CD1c-positive myeloid dendritic cell (primary cell): ENCODE data around the gene P4HA1.
"Not testable (repeated sequence)": the region's sequence is repeated elsewhere in the genome, so short reads cannot be mapped to it uniquely, and the experiment has no call there.

Experiments used
- DNase-seq: peaks from one replicate; pipeline ENCODE4 v3.0.0-alpha.2; 2016; ENCODE audit errors: extremely low spot score

The P4HA1 gene

GRCh38 chr10:73096449-73097304 lies at the start of gene P4HA1:
Gene P4HA1, minus strand, starts transcription at chr10:73096866. Its CDS starts 21,983 bp downstream, at chr10:73074883.
- peak; percentile 99 for DNase-seq

DNA sequence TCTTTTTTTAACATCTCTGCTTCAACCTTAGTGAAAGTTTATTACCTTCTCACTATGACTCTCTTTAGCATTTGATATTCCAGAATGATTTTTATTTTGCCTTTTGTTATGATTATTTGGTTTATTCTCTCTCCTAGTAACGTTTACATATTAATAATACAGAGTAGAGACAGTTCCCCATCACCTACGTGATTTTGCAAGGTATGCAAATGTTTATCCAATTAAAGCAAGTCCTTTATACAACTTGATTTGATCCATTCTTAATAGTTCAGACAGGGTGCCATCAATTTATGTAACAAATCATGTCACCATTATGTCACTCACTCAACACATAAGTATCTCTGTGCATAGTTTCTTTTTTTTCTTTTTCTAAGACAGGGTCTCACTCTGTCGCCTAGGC lies 44.9 kb upstream of the P4HA1 start:
- no peak for DNase-seq

GRCh38 chr10:73139251-73139650 lies 42.6 kb upstream of the P4HA1 start:
- DNase-seq: no peak

GRCh38 chr10:73136627-73137026 lies 40.0 kb upstream of the P4HA1 start:
- DNase-seq: no peak

DNA sequence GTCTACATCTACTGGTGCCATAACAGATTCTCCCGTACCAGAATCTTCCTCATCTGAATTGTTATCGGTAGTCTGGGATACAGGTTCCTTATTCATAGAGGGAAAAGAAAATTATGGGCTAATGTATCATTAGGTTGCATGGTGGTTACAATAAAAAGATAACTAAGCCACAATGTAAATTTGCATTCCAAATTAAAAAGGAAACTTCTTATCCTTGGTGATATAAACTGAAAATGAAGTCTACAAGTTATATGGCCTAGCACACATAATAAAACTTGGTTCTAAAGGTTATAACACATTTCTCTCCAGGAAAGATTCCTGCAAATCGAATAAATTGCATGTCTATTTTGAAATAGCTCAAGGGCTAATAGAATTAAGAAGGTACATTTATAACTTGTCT lies 38.1 kb upstream of the P4HA1 start:
- no peak for DNase-seq

DNA sequence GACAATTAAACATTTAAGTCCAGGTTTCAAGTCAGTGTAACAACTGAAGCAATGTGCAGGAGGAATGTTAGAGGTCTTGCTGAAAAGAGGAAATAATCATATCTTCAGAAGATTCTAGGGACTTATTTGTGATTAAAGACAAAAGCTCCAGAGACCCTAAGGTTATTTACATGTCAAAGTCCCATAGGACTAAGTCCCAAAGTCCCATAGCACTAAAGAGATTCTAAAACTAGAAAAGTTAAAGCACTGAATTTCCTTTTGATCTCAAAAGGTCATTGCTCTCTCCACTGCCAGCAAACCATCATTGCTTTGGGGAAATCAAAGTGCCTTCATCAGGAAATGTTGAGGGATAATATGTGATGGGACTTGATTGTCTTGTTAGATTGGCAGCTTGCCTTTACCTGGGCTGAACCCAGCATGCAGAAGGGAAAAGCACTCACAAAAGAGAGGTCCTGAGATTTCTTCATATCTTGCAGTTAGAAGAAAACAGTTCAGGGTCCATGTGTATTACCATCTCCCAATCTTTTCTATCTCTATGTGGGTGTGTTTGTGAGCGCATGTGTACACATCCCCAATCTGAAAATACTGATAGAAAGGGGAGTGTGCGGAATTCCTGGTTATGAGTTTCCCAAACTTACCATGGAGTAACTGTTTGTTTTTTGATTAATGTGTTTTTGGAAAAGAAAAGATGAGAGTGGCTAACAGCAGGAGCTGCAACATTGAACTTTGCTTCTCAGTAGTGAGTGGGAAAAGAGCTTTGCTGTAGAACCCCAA lies 35.4 kb upstream of the P4HA1 start:
- DNase-seq: no peak

GRCh38 chr10:73131301-73131700 lies 34.6 kb upstream of the P4HA1 start:
- no peak for DNase-seq

DNA sequence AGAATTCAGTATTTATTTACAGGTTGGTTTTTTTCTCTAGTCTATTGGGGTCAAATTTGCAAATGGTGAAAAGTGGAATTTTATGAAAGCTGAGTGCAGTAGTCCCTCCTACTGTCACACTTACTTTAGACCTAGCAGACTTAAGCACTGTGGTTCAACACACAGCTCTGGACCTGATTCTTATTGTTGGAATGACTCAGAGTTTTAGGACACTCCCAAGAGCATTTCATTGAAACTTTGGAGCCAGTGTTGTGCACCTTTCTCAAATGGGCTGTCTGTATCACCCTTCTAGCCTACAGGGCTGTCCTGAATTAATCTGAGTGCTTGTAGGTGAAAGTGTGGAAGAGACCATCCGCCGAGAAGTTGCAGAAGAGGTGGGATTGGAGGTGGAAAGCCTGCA lies 29.7 kb upstream of the P4HA1 start:
- DNase-seq: no peak

GRCh38 chr10:73119952-73120351 lies 23.3 kb upstream of the P4HA1 start:
- no peak for DNase-seq

DNA sequence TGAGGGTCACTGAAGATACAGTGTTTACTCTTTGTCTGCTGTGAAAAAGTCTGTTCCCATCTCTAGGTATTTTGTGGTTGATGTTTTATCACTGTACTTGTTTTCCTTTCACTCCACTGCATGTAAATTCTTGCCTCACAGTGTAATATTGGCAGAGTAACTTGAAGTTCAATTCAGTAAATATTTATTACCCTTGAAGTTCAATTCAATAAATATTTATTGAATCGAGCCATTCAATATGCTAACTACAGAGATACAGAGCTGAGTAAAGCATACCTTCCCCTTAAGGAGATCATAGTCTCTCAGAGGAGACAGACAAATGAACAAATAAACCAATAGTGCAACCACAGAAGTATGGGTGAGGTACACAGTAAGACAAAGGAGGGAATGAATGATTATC lies 22.8 kb upstream of the P4HA1 start:
- DNase-seq: no peak

GRCh38 chr10:73117976-73118743 lies 21.5 kb upstream of the P4HA1 start:
- DNase-seq: no peak

DNA sequence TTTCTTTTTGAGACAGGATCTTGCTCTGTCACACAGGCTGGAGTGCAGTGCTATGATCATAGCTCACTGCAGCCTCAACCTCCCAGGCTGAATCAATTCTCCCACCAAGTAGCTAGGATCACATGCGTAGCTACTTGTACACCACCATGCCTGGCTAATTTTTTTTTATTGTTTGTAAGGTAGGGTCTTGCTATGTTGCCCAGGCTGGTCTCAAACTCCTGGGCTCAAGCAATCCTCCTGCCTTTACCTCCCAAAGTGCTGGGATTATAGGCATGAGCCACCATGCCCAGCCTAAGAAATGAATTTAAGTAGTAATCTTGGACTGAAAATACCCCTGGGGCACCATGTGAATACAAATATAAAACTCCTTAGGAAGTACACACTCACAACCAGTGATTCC lies 19.4 kb upstream of the P4HA1 start:
- no peak for DNase-seq

GRCh38 chr10:73113551-73113950 lies 16.9 kb upstream of the P4HA1 start:
- no peak for DNase-seq

DNA sequence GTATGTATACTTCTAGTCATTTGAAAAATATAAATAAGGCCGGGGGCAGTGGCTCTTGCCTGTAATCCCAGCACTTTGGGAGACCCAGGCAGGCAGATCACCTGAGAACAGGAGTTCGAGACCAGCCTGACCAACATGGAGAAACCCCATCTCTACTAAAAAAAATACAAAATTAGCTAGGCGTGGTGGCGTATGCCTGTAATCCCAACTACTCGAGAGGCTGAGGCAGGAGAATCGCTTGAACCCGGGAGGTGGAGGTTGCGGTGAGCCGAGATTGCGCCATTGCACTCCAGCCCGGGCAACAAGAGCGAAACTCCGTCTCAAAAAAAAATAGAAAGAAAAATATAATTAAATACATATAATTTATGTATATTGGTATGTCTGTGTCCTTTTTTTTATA lies 15.4 kb upstream of the P4HA1 start:
- not testable (repeated sequence) for DNase-seq

GRCh38 chr10:73110345-73110849 lies 13.7 kb upstream of the P4HA1 start, which contains the start of gene NUDT13:
Gene NUDT13, plus strand, starts transcription at chr10:73110455. Its CDS starts 3,911 bp downstream, at chr10:73114366.
- peak; percentile 92 for DNase-seq

GRCh38 chr10:73109248-73109652 lies 12.6 kb upstream of the P4HA1 start:
- DNase-seq: not testable (repeated sequence)

DNA sequence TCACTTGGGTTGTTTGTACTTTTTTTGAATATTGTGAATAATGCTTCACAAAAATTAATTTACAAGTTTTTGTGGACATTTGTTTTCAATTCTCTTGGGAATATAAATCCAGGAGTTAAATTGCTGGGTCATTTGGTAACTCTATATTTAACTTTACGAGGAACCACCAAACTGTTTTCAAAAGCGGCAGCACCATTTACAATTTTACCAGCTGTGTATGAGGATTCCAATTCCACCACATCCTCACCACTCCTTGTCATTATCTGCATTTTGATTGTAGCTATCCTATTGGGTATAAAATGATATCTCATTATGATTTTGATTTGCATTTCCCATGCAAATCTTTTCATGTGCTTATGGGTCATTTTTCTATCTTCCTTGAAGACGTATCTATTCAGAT lies 9.6 kb upstream of the P4HA1 start:
- no peak for DNase-seq

DNA sequence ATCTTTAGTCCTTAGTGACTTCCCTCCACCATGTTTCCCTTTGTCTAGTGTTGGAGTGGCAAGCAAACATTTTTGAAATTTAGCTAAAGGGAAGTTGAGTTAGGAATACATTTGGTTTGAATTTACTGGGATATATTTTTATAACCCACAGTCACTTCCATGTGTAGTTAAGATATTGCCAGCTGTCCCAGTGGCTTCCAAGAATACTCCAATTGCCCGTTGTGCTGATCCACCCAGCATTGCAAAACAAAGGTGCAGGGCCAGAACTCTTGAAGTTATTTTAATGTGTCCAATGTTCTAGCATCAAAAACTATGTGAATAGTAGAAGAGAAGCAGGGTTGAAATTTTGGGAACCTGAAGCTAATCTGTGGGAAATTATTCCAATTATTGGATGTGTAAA lies 2.5 kb upstream of the P4HA1 start:
- DNase-seq: no peak

DNA sequence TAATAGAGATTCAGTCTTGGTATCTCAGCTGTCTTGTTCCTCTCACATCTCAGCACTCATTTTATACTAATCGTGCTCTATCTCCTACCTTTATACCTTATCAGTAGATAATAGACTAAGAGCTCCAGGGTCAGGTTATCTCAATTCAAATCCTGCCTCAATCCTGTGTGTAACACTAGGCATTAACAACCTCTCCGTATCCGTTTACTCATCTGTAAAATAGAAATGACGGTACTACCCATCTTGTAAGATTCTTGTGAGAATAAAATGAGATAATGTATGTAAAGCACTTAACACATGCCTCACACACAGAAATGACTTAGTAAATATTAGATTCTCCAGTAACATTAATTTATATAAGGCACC lies 622 bp upstream of the P4HA1 start:
- no peak for DNase-seq

DNA sequence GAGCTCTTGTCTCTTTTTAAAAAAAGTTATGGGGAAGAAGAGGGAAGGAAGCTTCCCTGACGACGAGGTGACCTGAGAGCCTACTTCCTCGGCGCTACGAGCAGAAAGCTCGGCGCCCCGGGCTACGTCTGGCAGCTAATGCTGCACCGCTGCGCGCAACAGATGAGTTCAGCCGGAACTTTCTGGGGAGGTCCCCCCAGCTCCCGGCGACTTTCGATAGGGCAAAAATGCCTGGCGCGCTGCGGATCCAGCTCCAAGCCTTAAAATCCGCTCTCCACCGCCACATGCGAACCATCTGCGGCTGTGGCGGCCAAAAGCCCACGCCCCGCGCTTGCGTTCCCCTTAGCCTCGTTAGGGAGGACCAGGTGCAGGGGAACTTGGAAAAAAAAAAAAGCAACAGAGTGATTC lies 621 bp downstream of the P4HA1 start:
- DNase-seq: peak; percentile 77

GRCh38 chr10:73095481-73096021 lies 1.1 kb downstream of the P4HA1 start:
- DNase-seq: peak; percentile 58
